ENCODE results near the gene IRGQ. TPM values are rescaled to one million over a fixed set of nuclear protein-coding genes. Genes with fewer than 3 reads are reported as not detected.
"Not testable (repeated sequence)": the region's sequence is repeated elsewhere in the genome, so short reads cannot be mapped to it uniquely, and the experiment has no call there.

The IRGQ gene
- total RNA-seq, 4 donors from 2014 or later = 18.0 to 33.5 (median 23.5) TPM

DNA sequence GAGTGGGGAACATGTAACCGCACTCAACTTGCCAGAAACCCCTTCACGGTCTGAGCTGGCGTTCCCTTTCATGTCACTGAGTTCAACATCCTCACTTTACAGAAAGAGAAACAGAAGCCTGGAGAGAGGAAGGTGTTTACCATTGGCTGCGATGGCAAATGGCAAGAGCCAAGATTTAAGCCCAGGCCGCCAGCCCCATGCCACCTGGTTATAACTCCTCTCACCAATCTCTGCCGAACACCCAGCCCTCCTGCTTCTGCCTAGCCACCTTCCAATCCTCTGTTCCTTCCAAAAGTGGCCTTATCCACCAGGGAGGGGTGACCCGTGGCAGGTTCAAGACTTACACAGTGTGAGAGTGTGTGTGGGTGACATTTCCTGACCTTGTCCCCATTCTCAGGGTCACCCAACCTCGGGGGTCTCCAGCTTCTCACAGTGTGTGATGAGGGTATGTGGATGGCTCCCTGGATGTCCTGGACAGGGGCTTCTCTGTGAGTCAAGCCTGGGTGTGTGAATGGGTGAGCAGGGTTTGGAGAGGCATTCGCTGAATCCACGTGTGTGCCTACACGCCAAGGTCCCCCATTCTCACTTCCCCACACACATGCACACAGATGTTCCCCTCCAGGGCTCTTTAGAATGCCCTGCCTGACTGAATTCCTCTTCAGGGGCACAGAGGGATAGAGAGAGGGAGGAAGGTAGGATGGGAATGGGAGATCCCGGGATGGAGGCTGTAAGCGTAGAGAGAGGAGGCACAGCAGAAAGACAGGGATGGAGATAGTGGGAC, 42.5 kb upstream of the IRGQ start:
- Histone ChIP-seq H3K27ac (no peak overlapping the region), H3K27me3 (no peaks in the 10 kb centered on the region), H3K4me1 (peaks cover 7 to 8% of the 10 kb centered on the region in 2 donors), H3K36me3 (no peaks in the 10 kb centered on the region), H3K9me3 (no peaks in the 10 kb centered on the region), H3K4me3 (replicated peaks in 1 of 3) (no peak overlapping the region)
- WGBS, 2 donors = 71 to 76% methylated on average over 13 of the region's 13 CpGs
- no peak for DNase-seq
- TF ChIP-seq, protein P1, sequence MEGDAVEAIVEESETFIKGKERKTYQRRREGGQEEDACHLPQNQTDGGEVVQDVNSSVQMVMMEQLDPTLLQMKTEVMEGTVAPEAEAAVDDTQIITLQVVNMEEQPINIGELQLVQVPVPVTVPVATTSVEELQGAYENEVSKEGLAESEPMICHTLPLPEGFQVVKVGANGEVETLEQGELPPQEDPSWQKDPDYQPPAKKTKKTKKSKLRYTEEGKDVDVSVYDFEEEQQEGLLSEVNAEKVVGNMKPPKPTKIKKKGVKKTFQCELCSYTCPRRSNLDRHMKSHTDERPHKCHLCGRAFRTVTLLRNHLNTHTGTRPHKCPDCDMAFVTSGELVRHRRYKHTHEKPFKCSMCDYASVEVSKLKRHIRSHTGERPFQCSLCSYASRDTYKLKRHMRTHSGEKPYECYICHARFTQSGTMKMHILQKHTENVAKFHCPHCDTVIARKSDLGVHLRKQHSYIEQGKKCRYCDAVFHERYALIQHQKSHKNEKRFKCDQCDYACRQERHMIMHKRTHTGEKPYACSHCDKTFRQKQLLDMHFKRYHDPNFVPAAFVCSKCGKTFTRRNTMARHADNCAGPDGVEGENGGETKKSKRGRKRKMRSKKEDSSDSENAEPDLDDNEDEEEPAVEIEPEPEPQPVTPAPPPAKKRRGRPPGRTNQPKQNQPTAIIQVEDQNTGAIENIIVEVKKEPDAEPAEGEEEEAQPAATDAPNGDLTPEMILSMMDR (IDR thresholded peaks at IDR 0.05) = no peak
- TF ChIP-seq POLR2A (IDR thresholded peaks at IDR 0.05) = no peak
- intact Hi-C loops (cut with DNase I) = no loop called here

DNA sequence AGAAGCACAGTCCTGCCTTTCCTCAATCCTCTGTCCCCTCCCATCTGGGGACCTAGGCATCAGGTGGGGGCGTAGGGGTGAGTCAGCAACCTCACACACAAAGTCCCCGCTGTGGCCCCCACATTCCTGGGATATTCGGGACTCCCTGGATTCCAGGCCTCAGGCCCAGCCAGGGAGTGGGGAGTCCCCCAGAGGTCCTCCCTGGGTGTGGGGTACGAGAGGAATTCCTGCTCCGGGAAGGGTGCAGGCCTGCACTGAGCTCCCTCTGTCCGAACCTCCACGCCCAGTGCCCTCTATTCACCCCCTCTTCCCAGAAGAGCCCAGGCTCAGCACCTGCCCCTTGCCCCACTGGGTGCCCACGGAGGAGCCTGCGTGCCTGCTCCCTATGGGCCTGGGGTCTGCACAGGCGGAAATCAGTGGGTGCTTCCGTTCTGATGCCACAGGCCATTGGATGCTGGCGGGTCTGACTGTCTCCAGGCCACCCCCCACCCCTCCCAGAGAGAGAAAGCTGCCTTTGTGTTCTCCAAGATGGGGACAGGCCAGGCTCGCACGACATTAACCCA, 40.3 kb upstream of the IRGQ start:
- TF ChIP-seq POLR2A (IDR thresholded peaks at IDR 0.05) = no peak
- TF ChIP-seq, protein P1 (IDR thresholded peaks at IDR 0.05) = no peak
- Histone ChIP-seq H3K9me3 (no peaks in the 10 kb centered on the region), H3K36me3 (no peaks in the 10 kb centered on the region), H3K4me3 (replicated peaks in 1 of 3) (no peak overlapping the region), H3K27ac (no peak overlapping the region), H3K27me3 (no peaks in the 10 kb centered on the region), H3K4me1 (peaks cover 7 to 8% of the 10 kb centered on the region in 2 donors)
- WGBS, 2 donors = 73 to 83% methylated on average over 9 to 10 of the region's 14 CpGs
- DNase-seq = no peak
- intact Hi-C loops (cut with DNase I) = no loop called here

DNA sequence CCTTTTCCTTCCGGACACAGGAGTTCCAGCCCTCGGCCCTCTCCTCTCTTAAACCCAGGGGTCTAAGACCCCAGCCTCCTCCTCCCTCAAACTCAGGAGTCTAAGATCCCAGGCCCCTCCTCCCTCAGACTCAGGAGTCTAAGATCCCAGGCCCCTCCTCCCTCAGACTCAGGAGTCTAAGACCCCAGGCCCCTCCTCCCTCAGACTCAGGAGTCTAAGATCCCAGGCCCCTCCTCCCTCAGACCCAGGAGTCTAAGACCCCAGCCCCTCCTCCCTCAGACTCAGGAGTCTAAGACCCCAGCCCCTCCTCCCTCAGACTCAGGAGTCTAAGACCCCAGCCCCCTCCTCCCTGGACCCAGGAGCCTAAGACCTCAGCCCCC, 39.6 kb upstream of the IRGQ start:
- H3K27ac ChIP-seq; intact Hi-C loops (cut with DNase I); H3K4me3 ChIP-seq (replicated peaks in 1 of 3); H3K4me1 ChIP-seq; H3K36me3 ChIP-seq; H3K27me3 ChIP-seq; DNase-seq; H3K9me3 ChIP-seq: not testable (repeated sequence)
- WGBS, 2 donors = 50 to 67% methylated on average over 2 of the region's 2 CpGs

DNA sequence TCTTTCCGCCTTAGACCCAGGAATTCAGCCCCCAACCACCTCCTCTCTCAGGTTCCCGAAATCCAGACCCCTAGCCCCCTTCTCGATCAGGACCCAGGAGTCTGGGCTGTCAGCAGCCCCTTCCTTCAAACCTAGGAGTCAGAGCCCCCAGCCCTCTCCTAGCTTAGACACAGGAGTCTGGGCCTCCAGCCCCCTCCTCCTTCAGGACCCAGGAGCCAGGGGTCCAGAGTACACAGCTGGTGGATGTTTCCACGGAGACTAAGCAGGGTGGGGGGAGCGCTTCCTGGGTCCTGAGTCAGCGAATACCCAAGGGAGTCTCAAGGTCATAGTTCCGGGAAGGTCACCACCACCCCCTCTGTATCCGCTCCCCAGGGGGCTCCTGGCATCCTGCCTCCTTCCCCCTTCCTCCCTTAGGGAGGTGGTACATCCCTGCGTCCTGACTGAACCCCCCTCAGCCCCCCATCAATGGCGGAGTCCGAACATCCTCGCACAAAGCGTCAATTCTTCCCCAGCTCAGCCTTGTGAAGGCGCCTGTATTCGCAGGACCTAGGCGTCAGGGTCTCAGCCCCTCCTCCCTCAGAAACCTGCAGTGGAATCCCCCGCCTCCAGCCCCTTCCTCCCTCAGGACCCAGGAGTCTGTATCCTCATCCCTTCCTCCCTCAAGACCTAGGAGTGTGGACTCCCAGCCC, 39.1 kb upstream of the IRGQ start:
- TF ChIP-seq, protein P1 (IDR thresholded peaks at IDR 0.05) = no peak
- TF ChIP-seq POLR2A (IDR thresholded peaks at IDR 0.05) = no peak
- no peaks in the 10 kb centered on the region for H3K36me3 ChIP-seq
- DNase-seq = no peak
- no peaks in the 10 kb centered on the region for H3K27me3 ChIP-seq
- H3K4me3 ChIP-seq (replicated peaks in 1 of 3) = no peak overlapping the region
- WGBS, 2 donors = 24 to 29% methylated on average over 15 to 17 of the region's 17 CpGs
- intact Hi-C loops (cut with DNase I) = no loop called here
- no peak overlapping the region for H3K27ac ChIP-seq
- H3K9me3 ChIP-seq = no peaks in the 10 kb centered on the region
- H3K4me1 ChIP-seq = peaks cover 1 to 2% of the 10 kb centered on the region in 2 donors

DNA sequence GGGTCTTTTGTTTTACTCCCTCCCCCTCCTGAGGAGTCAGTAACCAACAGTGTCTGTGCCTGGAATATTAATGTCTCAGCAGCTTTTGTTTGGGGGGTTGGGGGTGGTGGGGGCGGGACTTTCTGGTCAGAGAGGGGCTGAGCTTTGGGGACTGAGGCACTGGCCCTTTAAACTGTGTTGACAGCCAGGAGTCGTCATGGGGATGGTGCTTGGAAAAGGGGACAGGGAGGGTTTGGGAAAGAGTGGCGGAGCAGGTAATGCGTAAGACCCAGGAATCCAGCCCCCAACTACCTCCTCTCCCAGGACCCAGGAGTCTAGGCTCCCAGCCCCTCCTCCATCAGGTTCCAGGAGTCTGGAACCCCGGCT, 38.6 kb upstream of the IRGQ start:
- intact Hi-C loops (cut with DNase I) = no loop called here
- Histone ChIP-seq H3K9me3 (no peaks in the 10 kb centered on the region), H3K36me3 (no peaks in the 10 kb centered on the region), H3K27ac (no peak overlapping the region), H3K4me3 (replicated peaks in 1 of 3) (no peak overlapping the region), H3K4me1 (no peaks in the 10 kb centered on the region), H3K27me3 (no peaks in the 10 kb centered on the region)
- whole genome bisulfite sequencing, 2 donors = 29 to 34% methylated on average over 5 of the region's 5 CpGs
- DNase-seq = no peak
- TF ChIP-seq POLR2A (IDR thresholded peaks at IDR 0.05) = no peak
- TF ChIP-seq, protein P1 (IDR thresholded peaks at IDR 0.05) = no peak
